Colon (tissue), 2 donors: Measurements from ENCODE around the gene SQOR.
"Not testable (repeated sequence)": the region's sequence is repeated elsewhere in the genome, so short reads cannot be mapped to it uniquely, and the experiment has no call there.

Experiments
- FAIRE-seq: peaks from 2 replicates; lab custom pipeline; 2012; peaks lifted over from hg19 to GRCh38; lab: Jason Lieb, UNC
- donor health status: control.
- donor health status: control.

The SQOR gene

GRCh38 chr15:45631776-45632175 lies 3.1 kb upstream of the SQOR start:
- no peak for FAIRE-seq

- no peak for FAIRE-seq
Measured at GRCh38 chr15:45635191-45635638, 386 bp downstream of the SQOR start.

- FAIRE-seq, result no peak
Measured at GRCh38 chr15:45635763-45636292, 999 bp downstream of the SQOR start.

GRCh38 chr15:45637141-45637540 lies 2.3 kb downstream of the SQOR start:
- FAIRE-seq, result no peak

GRCh38 chr15:45637552-45638033 lies 2.8 kb downstream of the SQOR start:
- FAIRE-seq, result no peak

- no peak for FAIRE-seq
Measured at GRCh38 chr15:45640616-45641015, 5.8 kb downstream of the SQOR start.

- peak; percentile 36 for FAIRE-seq
Measured at GRCh38 chr15:45641374-45641781, 6.5 kb downstream of the SQOR start.

- FAIRE-seq, result no peak
Measured at GRCh38 chr15:45641999-45642932, 7.4 kb downstream of the SQOR start.

- FAIRE-seq, result no peak
Measured at GRCh38 chr15:45644437-45644836, 9.6 kb downstream of the SQOR start.

GRCh38 chr15:45645026-45645980 lies 10.5 kb downstream of the SQOR start:
- FAIRE-seq, result no peak

GRCh38 chr15:45646220-45646619 lies 11.4 kb downstream of the SQOR start:
- no peak for FAIRE-seq

GRCh38 chr15:45647828-45648227 lies 13.0 kb downstream of the SQOR start:
- FAIRE-seq, result no peak

GRCh38 chr15:45648521-45649200 lies 13.8 kb downstream of the SQOR start:
- no peak for FAIRE-seq

GRCh38 chr15:45650007-45650406 lies 15.2 kb downstream of the SQOR start:
- FAIRE-seq, result not testable (repeated sequence)

- FAIRE-seq, result no peak
Measured at GRCh38 chr15:45650889-45651525, 16.2 kb downstream of the SQOR start.

- FAIRE-seq, result no peak
Measured at GRCh38 chr15:45653702-45654424, 19.0 kb downstream of the SQOR start.

GRCh38 chr15:45654749-45655148 lies 19.9 kb downstream of the SQOR start:
- FAIRE-seq, result no peak

GRCh38 chr15:45657254-45657653 lies 22.4 kb downstream of the SQOR start:
- no peak for FAIRE-seq

- FAIRE-seq, result no peak
Measured at GRCh38 chr15:45657764-45658545, 23.1 kb downstream of the SQOR start.
